ENCODE results near the gene HDAC2.

The HDAC2 gene

GRCh38 chr6:114010540-114010939, 39.6 kb upstream of the HDAC2 start:
- TF ChIP-seq CTCF (IDR thresholded peaks at IDR 0.05; ENCODE audit: borderline replicate concordance, extremely low read depth, low read length, poor library complexity, severe bottlenecking) (no peak), EZH2 (IDR thresholded peaks at IDR 0.05; ENCODE audit: borderline replicate concordance, low read depth, low read length, severe bottlenecking) (no peak)
- DNase-seq: no peak
- Histone ChIP-seq H3K9me3 (ENCODE audit: insufficient read depth, low read length, severe bottlenecking) (no peaks in the 10 kb centered on the region), H3K36me3 (ENCODE audit: insufficient read depth, low read length) (no peaks in the 10 kb centered on the region), H3K4me2 (ENCODE audit: insufficient read depth, low read length) (no peak overlapping the region), H3K27me3 (ENCODE audit: insufficient read depth, low read length, poor library complexity) (no peaks in the 10 kb centered on the region), H3K27ac (ENCODE audit: low read length) (no peak overlapping the region), H3K9ac (ENCODE audit: low read depth, low read length) (no peak overlapping the region), H2AFZ (ENCODE audit: low read depth, low read length) (no peak overlapping the region), H3K79me2 (ENCODE audit: insufficient read depth, low read length) (no peaks in the 10 kb centered on the region), H3K4me1 (ENCODE audit: insufficient read depth, low read length) (peaks cover 24% of the 10 kb centered on the region), H3K4me3 (ENCODE audit: low read depth in 1 of 2, low read length in 2 of 2) (no peak overlapping the region), H4K20me1 (ENCODE audit: insufficient read depth, low read length) (no peaks in the 10 kb centered on the region)
- no peak for ATAC-seq (ENCODE audit: insufficient read depth, low read depth)

- Histone ChIP-seq H3K4me2 (ENCODE audit: insufficient read depth, low read length) (no peak overlapping the region), H3K79me2 (ENCODE audit: insufficient read depth, low read length) (no peaks in the 10 kb centered on the region), H3K27me3 (ENCODE audit: insufficient read depth, low read length, poor library complexity) (no peaks in the 10 kb centered on the region), H3K36me3 (ENCODE audit: insufficient read depth, low read length) (no peaks in the 10 kb centered on the region), H3K9me3 (ENCODE audit: insufficient read depth, low read length, severe bottlenecking) (no peaks in the 10 kb centered on the region), H4K20me1 (ENCODE audit: insufficient read depth, low read length) (no peaks in the 10 kb centered on the region), H3K9ac (ENCODE audit: low read depth, low read length) (no peak overlapping the region), H3K4me1 (ENCODE audit: insufficient read depth, low read length) (peaks cover 24% of the 10 kb centered on the region), H3K4me3 (ENCODE audit: low read depth in 1 of 2, low read length in 2 of 2) (no peak overlapping the region), H3K27ac (ENCODE audit: low read length) (no peak overlapping the region), H2AFZ (ENCODE audit: low read depth, low read length) (no peak overlapping the region)
- DNase-seq: no peak
- ATAC-seq (ENCODE audit: insufficient read depth, low read depth): no peak
- TF ChIP-seq EZH2 (IDR thresholded peaks at IDR 0.05; ENCODE audit: borderline replicate concordance, low read depth, low read length, severe bottlenecking): no peak
- TF ChIP-seq CTCF (IDR thresholded peaks at IDR 0.05; ENCODE audit: borderline replicate concordance, extremely low read depth, low read length, poor library complexity, severe bottlenecking): no peak
These were observed 38.2 kb upstream of the HDAC2 start for GRCh38 chr6:114009192-114009591.

- H3K9me3 ChIP-seq (ENCODE audit: insufficient read depth, low read length, severe bottlenecking): no peaks in the 10 kb centered on the region
- H3K27me3 ChIP-seq (ENCODE audit: insufficient read depth, low read length, poor library complexity): no peaks in the 10 kb centered on the region
- no peaks in the 10 kb centered on the region for H3K36me3 ChIP-seq (ENCODE audit: insufficient read depth, low read length)
- no peak overlapping the region for H3K27ac ChIP-seq (ENCODE audit: low read length)
- no peak overlapping the region for H3K4me2 ChIP-seq (ENCODE audit: insufficient read depth, low read length)
- H3K79me2 ChIP-seq (ENCODE audit: insufficient read depth, low read length): no peaks in the 10 kb centered on the region
- H4K20me1 ChIP-seq (ENCODE audit: insufficient read depth, low read length): no peaks in the 10 kb centered on the region
- no peak overlapping the region for H2AFZ ChIP-seq (ENCODE audit: low read depth, low read length)
- peaks cover 24% of the 10 kb centered on the region for H3K4me1 ChIP-seq (ENCODE audit: insufficient read depth, low read length)
- no peak for DNase-seq
- ATAC-seq (ENCODE audit: insufficient read depth, low read depth): no peak
- H3K9ac ChIP-seq (ENCODE audit: low read depth, low read length): no peak overlapping the region
- no peak for TF ChIP-seq EZH2 (IDR thresholded peaks at IDR 0.05; ENCODE audit: borderline replicate concordance, low read depth, low read length, severe bottlenecking)
- TF ChIP-seq CTCF (IDR thresholded peaks at IDR 0.05; ENCODE audit: borderline replicate concordance, extremely low read depth, low read length, poor library complexity, severe bottlenecking): no peak
- H3K4me3 ChIP-seq (ENCODE audit: low read depth in 1 of 2, low read length in 2 of 2): no peak overlapping the region
These were observed 37.4 kb upstream of the HDAC2 start for GRCh38 chr6:114008331-114008730.

- Histone ChIP-seq H3K36me3 (ENCODE audit: insufficient read depth, low read length) (no peaks in the 10 kb centered on the region), H2AFZ (ENCODE audit: low read depth, low read length) (no peak overlapping the region), H4K20me1 (ENCODE audit: insufficient read depth, low read length) (no peaks in the 10 kb centered on the region), H3K27me3 (ENCODE audit: insufficient read depth, low read length, poor library complexity) (no peaks in the 10 kb centered on the region), H3K27ac (ENCODE audit: low read length) (no peak overlapping the region), H3K9me3 (ENCODE audit: insufficient read depth, low read length, severe bottlenecking) (no peaks in the 10 kb centered on the region), H3K4me1 (ENCODE audit: insufficient read depth, low read length) (peaks cover 24% of the 10 kb centered on the region), H3K79me2 (ENCODE audit: insufficient read depth, low read length) (no peaks in the 10 kb centered on the region), H3K4me2 (ENCODE audit: insufficient read depth, low read length) (peak overlapping the region; percentile 46; the same call in 1 of the 2 replicates), H3K4me3 (ENCODE audit: low read depth in 1 of 2, low read length in 2 of 2) (no peak overlapping the region), H3K9ac (ENCODE audit: low read depth, low read length) (no peak overlapping the region)
- no peak for TF ChIP-seq EZH2 (IDR thresholded peaks at IDR 0.05; ENCODE audit: borderline replicate concordance, low read depth, low read length, severe bottlenecking)
- peak; percentile 100 for ATAC-seq (ENCODE audit: insufficient read depth, low read depth)
- peak; percentile 66 for DNase-seq
These were observed 36.6 kb upstream of the HDAC2 start for GRCh38 chr6:114007516-114007915.

All from DND-41 (cell line).